Right forelimb (tissue), 1 donor: Measurements from ENCODE around the gene MAPKAPK2.

Source experiments
- DNase-seq: peaks from one replicate; pipeline ENCODE4 v3.0.0-alpha.2; 2018

The MAPKAPK2 gene

DNA sequence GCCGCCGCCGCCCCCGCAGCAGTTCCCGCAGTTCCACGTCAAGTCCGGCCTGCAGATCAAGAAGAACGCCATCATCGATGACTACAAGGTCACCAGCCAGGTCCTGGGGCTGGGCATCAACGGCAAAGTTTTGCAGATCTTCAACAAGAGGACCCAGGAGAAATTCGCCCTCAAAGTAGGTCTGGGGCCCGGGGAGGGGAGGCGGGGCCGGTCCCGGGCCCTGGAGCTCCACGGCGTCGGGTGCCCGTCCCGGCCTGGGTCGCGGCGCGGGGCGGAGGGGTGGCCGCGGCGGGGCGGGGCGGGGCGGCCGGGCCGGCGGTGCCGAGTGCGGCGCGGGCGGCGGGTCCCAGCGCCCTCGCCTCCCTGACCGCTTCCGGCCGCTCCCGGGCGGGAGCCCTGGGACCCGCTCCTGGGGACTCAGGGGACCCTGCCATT, 646 bp downstream of the MAPKAPK2 start:
- DNase-seq: peak; percentile 77

DNA sequence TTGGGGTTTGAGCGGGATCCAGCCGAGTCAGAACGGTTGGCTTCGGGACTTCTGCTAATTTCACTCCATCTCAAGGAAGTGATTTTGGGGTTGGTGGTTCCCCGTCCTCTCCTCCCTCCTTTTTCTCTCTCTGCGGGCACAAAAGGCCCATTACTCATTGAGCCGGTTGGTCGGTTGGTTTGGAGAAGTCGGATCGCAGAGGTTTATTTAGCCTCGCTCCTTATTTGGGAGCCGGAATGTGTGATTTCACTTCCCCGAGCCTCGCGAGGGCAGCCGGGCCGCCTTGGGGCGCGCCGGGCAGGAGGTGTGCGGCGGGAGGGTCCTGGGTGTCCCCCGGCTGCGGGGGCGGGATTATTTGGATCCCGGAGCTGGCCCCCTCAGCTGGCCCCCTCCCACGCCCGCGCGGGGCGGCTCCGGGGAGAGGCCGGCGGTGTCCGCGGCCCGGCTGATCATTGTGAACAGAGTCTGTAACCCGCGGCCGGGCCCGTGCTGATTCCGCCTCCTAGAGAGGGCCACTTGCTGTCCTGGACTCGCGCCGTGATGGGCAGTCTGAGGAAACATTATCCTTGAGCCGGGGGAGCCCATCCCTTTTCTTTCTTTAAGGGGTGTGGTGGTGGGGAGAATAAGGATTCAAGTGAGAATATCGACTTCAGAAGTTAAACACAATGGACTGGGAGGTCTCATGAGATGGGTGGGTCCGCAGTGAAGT, 1.2 kb downstream of the MAPKAPK2 start:
- peak; percentile 72 for DNase-seq

DNA sequence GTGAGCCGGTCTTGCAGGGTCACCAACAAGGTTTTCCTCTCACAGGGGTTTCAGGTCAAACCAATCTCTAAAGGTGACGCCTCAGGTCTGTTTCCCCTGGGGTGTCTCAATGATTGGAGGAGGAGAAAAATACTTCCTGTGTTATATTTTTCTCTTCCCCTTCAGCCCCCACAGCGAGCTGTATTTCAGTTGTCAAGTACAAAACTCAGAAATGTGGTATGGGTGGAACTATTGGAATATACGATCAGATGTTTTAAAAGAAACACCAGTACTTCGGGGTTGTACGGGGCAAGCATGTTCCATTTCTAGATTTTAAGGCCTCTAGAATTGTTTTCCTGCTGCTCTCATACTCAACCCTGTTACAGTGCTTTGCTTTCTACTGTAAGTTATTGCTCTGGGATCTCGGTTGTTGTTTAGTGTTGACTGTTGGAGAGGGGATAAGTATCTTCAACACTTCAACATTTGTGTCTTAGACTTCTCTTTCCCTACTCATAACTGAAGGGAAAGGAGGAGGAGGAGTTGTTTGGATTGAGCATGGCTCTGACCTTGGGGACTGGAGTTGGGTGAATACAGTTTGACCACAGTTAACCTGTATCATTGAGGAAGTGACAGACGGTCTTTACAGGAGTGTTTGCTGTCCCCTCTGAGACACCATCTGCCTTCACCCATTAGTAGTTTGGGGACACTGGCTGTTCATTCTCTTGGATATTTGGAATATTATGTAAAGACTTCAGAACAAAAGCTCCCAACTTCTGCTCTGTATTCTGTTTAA, 2.0 kb downstream of the MAPKAPK2 start:
- DNase-seq: no peak

- no peak for DNase-seq
These were observed 2.7 kb downstream of the MAPKAPK2 start for GRCh38 chr1:206687251-206687914.

- DNase-seq: no peak
These were observed 3.3 kb downstream of the MAPKAPK2 start for GRCh38 chr1:206687915-206688442.

DNA sequence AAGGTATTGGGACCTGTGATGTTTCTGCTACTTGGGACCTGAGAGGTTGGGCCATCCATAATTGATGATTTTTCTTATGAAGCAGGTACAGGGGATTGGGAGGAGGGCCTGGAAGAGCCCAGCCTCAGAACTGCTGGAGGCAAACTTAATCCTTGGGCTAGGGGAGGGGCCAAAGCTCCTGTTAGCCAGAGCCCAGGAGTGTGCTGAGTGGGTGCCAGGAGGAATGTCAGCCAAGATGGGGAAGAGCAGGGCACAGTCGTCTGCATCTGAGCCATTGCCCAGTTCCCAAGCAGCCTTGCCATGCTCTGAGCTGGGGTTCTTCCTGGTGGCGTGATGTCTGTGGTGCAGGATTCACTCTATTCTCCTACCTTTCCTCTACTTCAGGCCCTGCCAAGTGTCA, 5.8 kb downstream of the MAPKAPK2 start:
- DNase-seq: no peak

- no peak for DNase-seq
These were observed 6.9 kb downstream of the MAPKAPK2 start for GRCh38 chr1:206691604-206692003.

- peak; percentile 71 for DNase-seq
These were observed 8.3 kb downstream of the MAPKAPK2 start for GRCh38 chr1:206693029-206693428.

GRCh38 chr1:206693592-206693991, 8.9 kb downstream of the MAPKAPK2 start:
- DNase-seq: no peak

DNA sequence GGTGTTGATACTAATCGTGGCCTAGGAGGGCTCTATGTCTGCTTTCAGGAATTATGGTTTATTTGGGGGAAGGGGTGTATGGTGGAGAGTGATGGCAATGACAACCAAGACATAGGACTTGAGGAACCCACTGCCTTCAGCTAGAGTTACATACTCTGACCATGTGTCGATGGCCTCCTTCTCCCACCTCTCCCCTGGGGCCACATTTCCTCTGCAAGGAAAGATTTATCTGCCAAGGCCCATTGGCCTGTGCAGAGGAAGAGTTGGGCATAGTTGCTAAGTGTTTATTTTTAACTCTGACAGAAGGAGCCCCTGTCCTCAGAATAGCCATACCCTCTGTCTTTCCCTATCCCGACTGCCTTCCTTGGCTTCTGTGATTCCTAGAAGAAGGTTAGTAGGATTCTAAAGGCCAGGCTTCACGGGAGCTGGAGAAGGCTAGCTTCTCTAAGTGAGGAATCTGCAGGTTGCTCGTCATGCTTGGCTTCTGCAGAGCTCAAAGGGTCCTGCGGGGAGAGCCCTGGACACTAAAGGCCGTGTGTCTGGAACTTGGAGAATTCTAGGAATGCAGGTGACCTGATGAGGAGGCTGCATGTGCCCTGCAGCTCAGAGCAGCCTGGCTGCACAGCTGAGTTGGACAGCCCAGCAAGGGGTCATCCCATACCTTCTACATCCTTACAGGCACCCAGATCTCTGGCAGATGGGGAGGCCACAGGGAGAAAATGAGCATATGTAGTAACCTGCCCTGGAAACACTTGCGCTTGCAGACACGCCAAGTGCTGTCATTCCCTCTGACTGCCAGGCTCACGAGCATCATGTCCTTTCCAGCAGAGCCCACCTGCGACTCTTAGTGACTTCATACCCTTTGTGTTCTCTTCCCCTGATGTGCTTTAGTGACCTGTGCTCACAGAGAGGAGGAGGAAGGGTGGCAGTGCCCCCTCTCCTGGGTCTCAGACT, 9.7 kb downstream of the MAPKAPK2 start:
- peak; percentile 9 for DNase-seq

DNA sequence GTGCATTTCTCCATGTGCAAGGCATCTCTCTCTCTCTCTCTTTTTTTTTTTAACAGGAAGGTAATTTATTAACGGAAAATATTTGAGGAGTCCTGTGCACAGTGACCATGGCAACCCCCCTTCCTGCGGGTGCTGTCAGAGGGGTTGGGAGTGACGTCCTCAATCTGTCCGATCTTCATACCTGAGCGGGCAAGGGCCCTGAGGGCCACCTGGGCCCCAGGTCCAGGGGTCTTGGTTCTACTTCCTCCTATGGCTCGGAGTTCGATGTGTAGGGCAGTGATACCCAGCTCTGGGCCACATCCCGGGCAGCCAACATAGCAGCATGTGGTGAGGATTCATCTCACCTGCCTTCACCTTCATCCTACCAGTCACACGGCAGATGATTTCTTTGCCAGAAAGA, 11.0 kb downstream of the MAPKAPK2 start:
- DNase-seq: peak; percentile 38

DNA sequence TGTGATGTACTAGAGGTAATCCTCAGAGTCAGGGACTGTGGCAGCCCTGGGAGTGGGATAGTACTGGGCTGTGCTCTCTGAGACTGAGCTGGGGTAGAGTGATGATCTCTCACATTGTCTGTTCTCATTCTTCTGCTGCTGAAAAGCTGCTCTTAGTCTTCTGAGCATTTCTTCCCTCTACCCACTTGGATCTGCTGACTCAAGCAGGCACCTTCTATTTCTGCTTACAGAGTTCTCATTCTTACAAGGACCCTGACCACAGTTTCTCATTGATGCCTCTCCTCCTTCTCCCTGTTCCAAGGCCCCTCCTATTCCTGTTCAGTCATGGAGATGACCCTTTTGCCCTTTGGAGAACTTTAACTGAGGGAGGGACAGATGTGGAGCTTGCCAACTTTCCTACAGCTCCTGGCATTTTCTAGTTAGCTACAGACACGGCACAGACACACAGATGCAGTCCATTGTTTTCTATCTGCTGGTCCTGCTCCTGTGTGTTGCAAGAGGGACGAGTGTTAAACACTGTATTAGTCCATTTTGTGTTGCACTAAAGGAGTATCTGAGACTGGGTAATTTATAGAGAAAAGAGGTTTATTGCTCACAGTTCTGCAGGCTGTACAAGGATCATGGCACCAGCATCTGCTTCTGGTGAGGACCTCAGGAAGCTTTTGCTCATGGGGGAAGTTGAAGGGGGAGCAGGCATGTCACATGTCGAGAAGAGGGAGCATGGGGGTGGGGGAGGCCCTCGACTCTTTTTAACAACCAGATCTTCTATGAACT, 12.3 kb downstream of the MAPKAPK2 start:
- peak; percentile 15 for DNase-seq

- DNase-seq: peak; percentile 12
These were observed 13.3 kb downstream of the MAPKAPK2 start for GRCh38 chr1:206698011-206698410.

- DNase-seq: peak; percentile 38
These were observed 14.4 kb downstream of the MAPKAPK2 start for GRCh38 chr1:206699000-206699586.

DNA sequence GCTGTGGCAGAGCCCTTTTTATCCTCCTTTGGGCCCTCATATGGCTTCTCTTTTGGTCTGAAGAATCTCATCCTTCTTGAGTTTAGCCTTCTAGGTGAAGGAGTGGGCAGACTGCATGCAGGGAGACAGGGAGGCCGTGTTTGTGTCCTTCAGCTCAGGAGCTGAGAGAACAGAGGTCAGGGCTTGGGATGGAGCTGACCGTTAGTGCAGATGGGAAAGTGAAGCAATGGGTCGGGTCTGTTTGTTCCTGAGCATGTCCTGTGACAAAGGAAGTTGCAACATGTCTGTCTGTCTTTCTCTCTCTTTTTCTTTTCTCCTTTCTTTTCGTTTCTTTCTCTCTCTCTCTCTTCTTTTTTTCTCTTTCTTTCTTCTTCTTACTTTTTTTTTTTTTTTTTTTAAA, 14.9 kb downstream of the MAPKAPK2 start:
- no peak for DNase-seq

DNA sequence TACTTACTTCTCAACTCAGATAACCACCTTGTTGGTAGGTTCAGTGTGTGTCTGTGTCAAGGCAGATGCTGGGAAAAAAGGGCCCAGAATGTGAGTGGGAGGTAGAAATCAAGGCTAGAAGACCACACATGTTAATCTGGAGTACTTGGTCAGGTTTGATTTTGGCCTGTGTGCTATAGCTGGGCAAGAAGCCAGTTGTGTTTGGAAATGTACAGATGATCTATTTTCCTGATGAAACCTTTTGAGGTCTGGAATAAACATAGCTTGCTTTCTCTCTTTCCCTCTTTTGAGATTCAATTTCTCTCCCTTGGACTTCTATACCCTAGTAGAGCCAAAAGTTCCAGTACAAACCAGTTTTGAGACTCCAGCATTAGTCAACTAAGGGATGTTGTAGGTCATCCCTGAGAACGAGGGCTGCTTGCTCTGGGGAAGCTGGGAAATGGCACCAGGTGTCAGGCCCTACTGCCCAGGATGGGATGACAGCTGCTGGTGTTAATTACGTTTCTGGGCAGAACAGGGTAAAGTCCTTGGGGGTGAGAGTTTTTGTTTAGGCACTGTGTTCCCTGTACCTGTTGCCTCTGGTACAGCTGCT, 15.8 kb downstream of the MAPKAPK2 start:
- no peak for DNase-seq

GRCh38 chr1:206702260-206702659, 17.6 kb downstream of the MAPKAPK2 start:
- peak; percentile 29 for DNase-seq

- peak; percentile 41 for DNase-seq
These were observed 18.1 kb downstream of the MAPKAPK2 start for GRCh38 chr1:206702803-206703202.

- DNase-seq: peak; percentile 17
These were observed 19.0 kb downstream of the MAPKAPK2 start for GRCh38 chr1:206703661-206704060.

- DNase-seq: no peak
These were observed 19.5 kb downstream of the MAPKAPK2 start for GRCh38 chr1:206704226-206704625.

DNA sequence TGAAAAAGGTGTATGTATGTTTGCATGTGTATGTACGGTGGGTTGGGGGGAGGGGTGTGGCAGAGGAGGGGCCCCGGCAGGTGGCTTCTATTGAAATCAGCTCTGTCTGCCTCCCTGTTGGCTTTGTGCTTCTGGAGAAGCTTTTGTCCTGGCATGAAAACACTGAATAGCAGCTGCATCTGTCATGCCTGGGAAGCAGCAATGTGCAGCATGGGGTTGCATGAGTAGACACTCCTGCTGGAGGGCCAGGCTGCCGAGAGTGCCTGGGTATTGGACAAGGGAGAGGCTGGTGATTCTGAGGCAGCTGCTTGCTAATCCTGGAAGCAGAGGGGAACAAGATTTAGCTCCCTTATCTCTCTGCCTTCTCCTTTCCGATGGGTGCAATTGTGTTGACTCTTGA, 20.5 kb downstream of the MAPKAPK2 start:
- DNase-seq: no peak
